C4-2B (cell line): Measurements from ENCODE around the gene TNIP2.

ENCODE experiments used
- CTCF ChIP-seq: fragments of 450-650 bp; conservative IDR thresholded peaks from 2 replicates; pipeline ENCODE4 v1.5.1; 2017; ENCODE audit warnings: mild to moderate bottlenecking
- ZFX ChIP-seq: fragments of 450-650 bp; IDR thresholded peaks from 2 replicates; pipeline ENCODE4 v1.6.1; 2017

GRCh38 chr4:2798399-2799223, 42.5 kb upstream of the TNIP2 start:
- TF ChIP-seq CTCF (no peak), ZFX (no peak)
